ENCODE data around the gene BSX. TPM values are rescaled to one million over a fixed set of nuclear protein-coding genes. Genes with fewer than 3 reads are reported as not detected.

Gene BSX
- total RNA-seq, 1 donor from 2014 or later: not detected

DNA sequence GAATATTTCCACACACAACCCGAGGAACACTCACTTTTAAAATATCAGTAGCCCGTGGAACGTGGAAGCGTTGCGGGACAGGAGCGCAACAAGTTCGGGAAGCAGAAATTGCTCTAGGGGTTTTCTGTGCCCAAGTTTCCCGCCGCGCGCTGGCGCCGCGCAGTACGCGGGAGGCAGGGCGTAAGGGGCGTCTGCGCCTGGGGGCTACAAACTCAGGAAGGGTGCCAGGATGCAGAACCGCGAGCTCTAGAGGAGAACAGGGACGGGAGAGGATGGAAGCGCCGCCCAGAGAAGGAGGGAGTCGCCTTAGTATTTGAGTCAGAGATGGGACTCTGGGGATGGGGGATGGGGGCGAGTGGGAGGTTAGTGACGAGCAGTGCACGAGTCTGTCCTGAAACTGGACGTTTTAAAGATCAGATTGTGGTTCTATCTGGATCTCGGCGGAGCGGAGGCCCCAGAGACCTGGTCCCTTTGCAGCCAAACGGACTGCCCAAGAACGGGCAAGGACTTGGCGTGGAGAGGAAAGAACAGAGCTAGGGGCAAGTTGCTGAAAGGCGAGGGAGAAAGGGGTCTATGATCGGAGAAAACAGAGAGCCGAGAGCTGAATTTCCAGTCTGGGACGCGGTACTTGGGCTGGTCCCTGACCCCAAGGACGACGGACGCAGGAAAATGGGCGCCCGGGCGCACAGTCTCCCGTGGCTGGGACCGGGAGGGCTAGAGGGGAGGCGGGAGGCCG, 4.7 kb downstream of the BSX start:
- Mint-ChIP-seq H3K36me3 (no peaks in the 10 kb centered on the region), H3K4me1 (peaks cover 34% of the 10 kb centered on the region), H3K27me3 (ENCODE audit: insufficient read depth, low read depth) (peaks cover 92% of the 10 kb centered on the region), H3K27ac (no peak overlapping the region), H3K9me3 (peaks cover 5% of the 10 kb centered on the region), H3K4me3 (peak overlapping the region; percentile 81)
- H3K27ac ChIP-seq: no peak overlapping the region
- peak; percentile 73 for DNase-seq (ENCODE audit: low spot score)
- peak overlapping the region; percentile 98 for H2AFZ ChIP-seq (replicated peaks)
- no peaks in the 10 kb centered on the region for H3K36me3 ChIP-seq
- H3K4me1 ChIP-seq: peaks cover 21% of the 10 kb centered on the region
- H3K9ac ChIP-seq: no peak overlapping the region
- no peaks in the 10 kb centered on the region for H3K9me3 ChIP-seq (ENCODE audit: low read depth)
- H3K4me3 ChIP-seq: peak overlapping the region; percentile 52
- peak overlapping the region; percentile 89 for H3K4me2 ChIP-seq
- peaks cover 16% of the 10 kb centered on the region for H3F3A ChIP-seq (ENCODE audit: low read depth)
- no peaks in the 10 kb centered on the region for H3K79me2 ChIP-seq (ENCODE audit: low read depth)
- TF ChIP-seq EZH2phosphoT487 (IDR thresholded peaks at IDR 0.05) (peak; percentile 63), EZH2 (IDR thresholded peaks at IDR 0.05) (peak; percentile 91)
- TF ChIP-seq, protein P1, sequence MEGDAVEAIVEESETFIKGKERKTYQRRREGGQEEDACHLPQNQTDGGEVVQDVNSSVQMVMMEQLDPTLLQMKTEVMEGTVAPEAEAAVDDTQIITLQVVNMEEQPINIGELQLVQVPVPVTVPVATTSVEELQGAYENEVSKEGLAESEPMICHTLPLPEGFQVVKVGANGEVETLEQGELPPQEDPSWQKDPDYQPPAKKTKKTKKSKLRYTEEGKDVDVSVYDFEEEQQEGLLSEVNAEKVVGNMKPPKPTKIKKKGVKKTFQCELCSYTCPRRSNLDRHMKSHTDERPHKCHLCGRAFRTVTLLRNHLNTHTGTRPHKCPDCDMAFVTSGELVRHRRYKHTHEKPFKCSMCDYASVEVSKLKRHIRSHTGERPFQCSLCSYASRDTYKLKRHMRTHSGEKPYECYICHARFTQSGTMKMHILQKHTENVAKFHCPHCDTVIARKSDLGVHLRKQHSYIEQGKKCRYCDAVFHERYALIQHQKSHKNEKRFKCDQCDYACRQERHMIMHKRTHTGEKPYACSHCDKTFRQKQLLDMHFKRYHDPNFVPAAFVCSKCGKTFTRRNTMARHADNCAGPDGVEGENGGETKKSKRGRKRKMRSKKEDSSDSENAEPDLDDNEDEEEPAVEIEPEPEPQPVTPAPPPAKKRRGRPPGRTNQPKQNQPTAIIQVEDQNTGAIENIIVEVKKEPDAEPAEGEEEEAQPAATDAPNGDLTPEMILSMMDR (IDR thresholded peaks at IDR 0.05): no peak
- H4K20me1 ChIP-seq (ENCODE audit: low read depth): peaks cover 64% of the 10 kb centered on the region
- H3K27me3 ChIP-seq: peaks cover 100% of the 10 kb centered on the region

GRCh38 chr11:122976061-122976733, 5.4 kb downstream of the BSX start:
- Histone ChIP-seq H3K4me3 (peak overlapping the region; percentile 52), H3K27me3 (peaks cover 100% of the 10 kb centered on the region), H3F3A (ENCODE audit: low read depth) (peaks cover 16% of the 10 kb centered on the region), H3K27ac (no peak overlapping the region), H3K9me3 (ENCODE audit: low read depth) (no peaks in the 10 kb centered on the region), H4K20me1 (ENCODE audit: low read depth) (peaks cover 59% of the 10 kb centered on the region), H3K79me2 (ENCODE audit: low read depth) (no peaks in the 10 kb centered on the region), H3K9ac (no peak overlapping the region), H2AFZ (replicated peaks) (no peak overlapping the region), H3K4me2 (peak overlapping the region; percentile 89), H3K36me3 (no peaks in the 10 kb centered on the region), H3K4me1 (peaks cover 21% of the 10 kb centered on the region)
- Mint-ChIP-seq H3K36me3 (no peaks in the 10 kb centered on the region), H3K4me1 (peaks cover 30% of the 10 kb centered on the region), H3K27ac (no peak overlapping the region), H3K27me3 (ENCODE audit: insufficient read depth, low read depth) (peaks cover 89% of the 10 kb centered on the region), H3K9me3 (peaks cover 5% of the 10 kb centered on the region), H3K4me3 (peak overlapping the region; percentile 81)
- TF ChIP-seq, protein P1 (IDR thresholded peaks at IDR 0.05): no peak
- TF ChIP-seq EZH2 (IDR thresholded peaks at IDR 0.05): no peak
- TF ChIP-seq EZH2phosphoT487 (IDR thresholded peaks at IDR 0.05): no peak
- no peak for DNase-seq (ENCODE audit: low spot score)

GRCh38 chr11:122963961-122964360, 17.7 kb downstream of the BSX start:
- TF ChIP-seq EZH2 (IDR thresholded peaks at IDR 0.05) (no peak), EZH2phosphoT487 (IDR thresholded peaks at IDR 0.05) (no peak)
- TF ChIP-seq, protein P1 (IDR thresholded peaks at IDR 0.05): no peak
- no peaks in the 10 kb centered on the region for H3F3A ChIP-seq (ENCODE audit: low read depth)
- H3K27me3 Mint-ChIP-seq (ENCODE audit: insufficient read depth, low read depth): peaks cover 30% of the 10 kb centered on the region
- H3K36me3 ChIP-seq: peaks cover 3% of the 10 kb centered on the region
- no peaks in the 10 kb centered on the region for H3K9me3 ChIP-seq (ENCODE audit: low read depth)
- no peak overlapping the region for H3K4me2 ChIP-seq
- no peaks in the 10 kb centered on the region for H3K4me1 Mint-ChIP-seq
- peaks cover 3% of the 10 kb centered on the region for H3K9me3 Mint-ChIP-seq
- no peak for DNase-seq (ENCODE audit: low spot score)
- no peak overlapping the region for H2AFZ ChIP-seq (replicated peaks)
- H3K4me3 Mint-ChIP-seq: no peak overlapping the region
- H3K79me2 ChIP-seq (ENCODE audit: low read depth): no peaks in the 10 kb centered on the region
- peaks cover 53% of the 10 kb centered on the region for H3K27me3 ChIP-seq
- H3K9ac ChIP-seq: no peak overlapping the region
- no peak overlapping the region for H3K27ac ChIP-seq
- H3K4me1 ChIP-seq: no peaks in the 10 kb centered on the region
- no peaks in the 10 kb centered on the region for H3K36me3 Mint-ChIP-seq
- no peaks in the 10 kb centered on the region for H4K20me1 ChIP-seq (ENCODE audit: low read depth)
- no peak overlapping the region for H3K4me3 ChIP-seq
- H3K27ac Mint-ChIP-seq: no peak overlapping the region
